ENCODE results near the gene TNFRSF11A.
A peak's percentile ranks its signal among the peaks of the same experiment; 100 is the strongest.

Gene TNFRSF11A

DNA sequence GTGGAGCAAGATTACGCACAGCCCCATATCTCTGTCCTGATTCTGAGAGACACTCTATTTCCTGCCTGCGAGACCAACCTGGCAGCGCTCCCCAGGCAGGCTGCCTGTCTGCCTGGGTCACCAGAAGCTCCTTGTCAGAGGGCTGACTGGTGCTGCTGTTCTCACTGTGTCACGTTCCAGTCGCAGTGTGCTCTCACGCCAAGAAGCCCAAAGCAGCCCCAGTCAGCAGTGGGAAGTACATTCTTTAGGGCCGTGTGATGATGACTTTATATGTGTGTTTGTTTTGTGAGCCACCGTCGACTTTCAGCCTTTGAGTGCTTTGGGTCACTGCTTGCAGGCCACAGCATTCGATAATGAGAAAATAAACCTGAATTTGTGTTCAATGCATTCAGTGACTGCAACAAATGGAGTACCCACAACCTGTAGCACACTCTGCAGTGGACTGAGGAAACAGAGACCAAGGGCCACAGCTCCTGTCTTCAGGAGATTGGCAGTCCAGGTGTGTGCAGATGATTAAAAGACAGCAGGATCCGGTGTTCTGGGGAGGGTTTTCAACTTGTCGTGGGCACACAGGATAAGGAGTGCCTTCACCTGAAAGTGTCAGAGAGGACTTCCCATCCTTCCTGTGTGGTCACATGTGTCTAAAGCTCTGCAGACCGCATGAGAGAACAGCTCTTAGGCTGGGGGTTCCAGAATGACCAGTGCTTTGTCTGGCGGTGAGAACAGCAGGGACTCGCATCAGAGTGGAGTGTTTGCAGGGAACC is 4.8 kb downstream of the TNFRSF11A start:
- DNase-seq, result peak in 1 of 2 donors; percentile 14
- no peak overlapping the region for H2BK12ac ChIP-seq (ENCODE audit: low read length)
- H4K91ac ChIP-seq (ENCODE audit: low read depth, low read length), result no peak overlapping the region
- H2BK120ac ChIP-seq (ENCODE audit: insufficient read depth, low read length, poor library complexity), result no peak overlapping the region
- H3K4me1 ChIP-seq (ENCODE audit: control insufficient read depth in 1 of 2, insufficient read depth in 2 of 2, low read length in 2 of 2), result peaks cover 5 to 10% of the 10 kb centered on the region in 2 experiments
- no peak overlapping the region for H3K4me3 ChIP-seq (ENCODE audit: low read depth, low read length)
- no peak overlapping the region for H3K27ac ChIP-seq (ENCODE audit: low read depth, low read length)
- H2BK5ac ChIP-seq (ENCODE audit: low read depth, low read length, poor library complexity), result no peak overlapping the region
- no peaks in the 10 kb centered on the region for H3K36me3 ChIP-seq (ENCODE audit: control insufficient read depth in 1 of 2, insufficient read depth in 2 of 2, low read length in 2 of 2)
- H2AFZ ChIP-seq (ENCODE audit: insufficient read depth, low read length, poor library complexity), result no peak overlapping the region
- peaks cover 9% of the 10 kb centered on the region for H3K9me3 ChIP-seq (ENCODE audit: insufficient read depth, low read depth, low read length)
- H4K12ac ChIP-seq (ENCODE audit: low read depth, low read length), result no peak overlapping the region
- no CpG with 5 or more reads among the region's 15 CpGs for WGBS (ENCODE audit: extremely low coverage, insufficient coverage, insufficient read length)
- H3K18ac ChIP-seq (ENCODE audit: low read length), result no peak overlapping the region
- H3K14ac ChIP-seq (ENCODE audit: low read length), result no peak overlapping the region
- H3K79me2 ChIP-seq (ENCODE audit: control insufficient read depth, insufficient read depth, low read length, poor library complexity), result no peaks in the 10 kb centered on the region
- no peak overlapping the region for H3K4ac ChIP-seq (ENCODE audit: low read depth, low read length)
- peaks cover 21% of the 10 kb centered on the region for H3K27me3 ChIP-seq (ENCODE audit: insufficient read depth, low read length)
- H2AK5ac ChIP-seq (ENCODE audit: low read length), result no peak overlapping the region
- H4K8ac ChIP-seq (ENCODE audit: low read depth, low read length), result no peak overlapping the region
- H3K9ac ChIP-seq (ENCODE audit: low read length), result no peak overlapping the region
- H3K23ac ChIP-seq (ENCODE audit: low read length), result no peak overlapping the region
- H3K4me2 ChIP-seq (ENCODE audit: low read length), result no peak overlapping the region
- H3K79me1 ChIP-seq (ENCODE audit: low read length), result no peaks in the 10 kb centered on the region

DNA sequence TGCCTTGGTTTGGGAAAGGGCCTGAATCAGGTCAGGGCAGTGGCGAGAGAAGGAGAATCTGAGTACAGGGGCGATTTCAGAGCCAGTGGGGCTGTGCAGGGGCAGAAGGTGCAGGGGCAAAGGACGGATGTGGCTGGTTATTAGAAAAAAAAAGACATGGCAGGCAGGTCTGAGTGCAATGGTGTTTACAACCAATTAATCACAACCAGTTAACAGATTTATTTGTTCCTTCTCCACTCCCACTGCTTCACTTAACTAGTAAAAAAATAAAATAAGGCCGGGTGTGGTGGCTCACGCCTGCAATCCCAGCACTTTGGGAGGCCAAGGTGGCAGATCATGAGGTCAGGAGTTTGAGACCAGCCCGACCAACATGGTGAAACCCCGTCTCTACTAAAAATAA is 5.5 kb downstream of the TNFRSF11A start:
- no peak overlapping the region for H4K12ac ChIP-seq (ENCODE audit: low read depth, low read length)
- H3K79me1 ChIP-seq (ENCODE audit: low read length), result no peaks in the 10 kb centered on the region
- WGBS (ENCODE audit: extremely low coverage, insufficient coverage, insufficient read length), result no CpG with 5 or more reads among the region's 7 CpGs
- no peak overlapping the region for H3K27ac ChIP-seq (ENCODE audit: low read depth, low read length)
- no peaks in the 10 kb centered on the region for H3K36me3 ChIP-seq (ENCODE audit: control insufficient read depth in 1 of 2, insufficient read depth in 2 of 2, low read length in 2 of 2)
- no peak overlapping the region for H4K91ac ChIP-seq (ENCODE audit: low read depth, low read length)
- H3K9me3 ChIP-seq (ENCODE audit: insufficient read depth, low read depth, low read length), result peaks cover 9% of the 10 kb centered on the region
- no peak overlapping the region for H2AFZ ChIP-seq (ENCODE audit: insufficient read depth, low read length, poor library complexity)
- H3K18ac ChIP-seq (ENCODE audit: low read length), result no peak overlapping the region
- H3K4me1 ChIP-seq (ENCODE audit: control insufficient read depth in 1 of 2, insufficient read depth in 2 of 2, low read length in 2 of 2), result peaks cover 2 to 8% of the 10 kb centered on the region in 2 experiments
- DNase-seq, result no peak
- no peak overlapping the region for H3K9ac ChIP-seq (ENCODE audit: low read length)
- no peak overlapping the region for H2BK120ac ChIP-seq (ENCODE audit: insufficient read depth, low read length, poor library complexity)
- H4K8ac ChIP-seq (ENCODE audit: low read depth, low read length), result no peak overlapping the region
- H2BK5ac ChIP-seq (ENCODE audit: low read depth, low read length, poor library complexity), result no peak overlapping the region
- no peak overlapping the region for H3K4me3 ChIP-seq (ENCODE audit: low read depth, low read length)
- H3K4ac ChIP-seq (ENCODE audit: low read depth, low read length), result no peak overlapping the region
- no peak overlapping the region for H3K23ac ChIP-seq (ENCODE audit: low read length)
- H3K14ac ChIP-seq (ENCODE audit: low read length), result no peak overlapping the region
- no peak overlapping the region for H2AK5ac ChIP-seq (ENCODE audit: low read length)
- no peak overlapping the region for H2BK12ac ChIP-seq (ENCODE audit: low read length)
- peaks cover 16% of the 10 kb centered on the region for H3K27me3 ChIP-seq (ENCODE audit: insufficient read depth, low read length)
- no peak overlapping the region for H3K4me2 ChIP-seq (ENCODE audit: low read length)
- no peaks in the 10 kb centered on the region for H3K79me2 ChIP-seq (ENCODE audit: control insufficient read depth, insufficient read depth, low read length, poor library complexity)

DNA sequence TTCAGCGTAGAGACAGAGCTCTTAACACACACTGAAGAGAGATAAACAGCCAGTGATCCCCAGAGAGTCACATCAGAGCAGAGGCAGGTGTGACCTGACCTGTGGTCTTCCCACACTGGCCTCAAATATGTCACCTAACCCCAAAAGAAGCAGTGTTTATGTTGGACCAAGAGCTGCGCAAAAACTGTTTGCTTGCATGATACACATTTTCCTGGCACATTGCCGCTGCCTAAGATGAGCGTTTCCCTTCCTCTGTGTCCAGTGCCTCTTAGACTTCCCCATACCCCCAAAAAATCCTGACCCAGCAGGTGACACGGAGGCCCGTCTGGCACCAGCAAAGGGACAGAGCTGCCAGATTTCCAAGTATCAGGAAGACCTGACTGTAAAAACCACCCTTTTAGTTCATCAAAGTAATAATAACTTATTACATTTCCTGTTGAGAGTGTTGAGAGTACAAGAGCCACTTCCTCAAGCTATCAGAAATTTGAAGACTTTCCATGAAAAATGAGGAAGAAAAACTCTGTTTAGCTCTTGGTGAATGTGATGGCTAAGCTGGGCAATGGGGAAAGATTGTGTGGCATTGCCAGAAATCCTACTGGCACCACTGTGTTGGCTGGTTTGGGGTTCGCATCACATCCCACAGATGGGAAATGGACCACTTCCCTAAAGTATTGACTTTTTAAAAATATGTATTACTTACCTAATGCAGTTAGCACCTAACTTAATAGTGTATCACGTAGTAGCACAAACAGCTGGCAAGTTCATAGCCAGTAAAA is 6.7 kb downstream of the TNFRSF11A start:
- Histone ChIP-seq H3K4me3 (ENCODE audit: low read depth, low read length) (no peak overlapping the region), H3K4me1 (ENCODE audit: control insufficient read depth in 1 of 2, insufficient read depth in 2 of 2, low read length in 2 of 2) (peaks cover 0 to 3% of the 10 kb centered on the region in 2 experiments), H2BK12ac (ENCODE audit: low read length) (no peak overlapping the region), H4K8ac (ENCODE audit: low read depth, low read length) (no peak overlapping the region), H4K12ac (ENCODE audit: low read depth, low read length) (no peak overlapping the region), H3K36me3 (ENCODE audit: control insufficient read depth in 1 of 2, insufficient read depth in 2 of 2, low read length in 2 of 2) (no peaks in the 10 kb centered on the region), H2AFZ (ENCODE audit: insufficient read depth, low read length, poor library complexity) (no peak overlapping the region), H3K27me3 (ENCODE audit: insufficient read depth, low read length) (peaks cover 5% of the 10 kb centered on the region), H3K9me3 (ENCODE audit: insufficient read depth, low read depth, low read length) (peaks cover 4% of the 10 kb centered on the region), H3K79me2 (ENCODE audit: control insufficient read depth, insufficient read depth, low read length, poor library complexity) (no peaks in the 10 kb centered on the region), H3K18ac (ENCODE audit: low read length) (no peak overlapping the region), H2AK5ac (ENCODE audit: low read length) (no peak overlapping the region), H2BK5ac (ENCODE audit: low read depth, low read length, poor library complexity) (no peak overlapping the region), H3K27ac (ENCODE audit: low read depth, low read length) (no peak overlapping the region), H3K4me2 (ENCODE audit: low read length) (no peak overlapping the region), H3K14ac (ENCODE audit: low read length) (no peak overlapping the region), H2BK120ac (ENCODE audit: insufficient read depth, low read length, poor library complexity) (no peak overlapping the region), H3K79me1 (ENCODE audit: low read length) (no peaks in the 10 kb centered on the region), H3K4ac (ENCODE audit: low read depth, low read length) (no peak overlapping the region), H3K9ac (ENCODE audit: low read length) (no peak overlapping the region), H3K23ac (ENCODE audit: low read length) (peak overlapping the region; percentile 17), H4K91ac (ENCODE audit: low read depth, low read length) (no peak overlapping the region)
- peak in 1 of 2 donors; percentile 15 for DNase-seq
- WGBS (ENCODE audit: extremely low coverage, insufficient coverage, insufficient read length), result no CpG with 5 or more reads among the region's 8 CpGs

DNA sequence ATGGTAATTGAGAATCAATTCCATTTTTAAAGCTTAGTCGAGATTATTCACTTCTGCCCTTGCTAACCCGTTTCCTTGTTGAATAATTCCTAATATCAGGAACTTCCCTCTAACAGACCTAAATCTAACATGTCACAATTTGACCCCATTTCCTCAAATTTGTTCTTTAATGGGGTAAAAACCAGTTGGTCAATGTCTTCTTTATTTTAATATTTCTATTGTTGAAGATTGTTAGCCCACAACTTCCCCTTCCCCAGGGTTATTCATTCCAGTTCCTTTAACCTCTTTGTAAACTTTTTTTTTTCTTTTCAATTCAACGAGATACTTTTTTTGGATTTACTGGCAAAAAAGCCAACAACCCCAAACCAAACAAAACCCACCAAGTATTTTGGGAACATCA is 7.3 kb downstream of the TNFRSF11A start:
- H3K36me3 ChIP-seq (ENCODE audit: control insufficient read depth in 1 of 2, insufficient read depth in 2 of 2, low read length in 2 of 2), result no peaks in the 10 kb centered on the region
- no peak overlapping the region for H3K27ac ChIP-seq (ENCODE audit: low read depth, low read length)
- no peak overlapping the region for H3K4me2 ChIP-seq (ENCODE audit: low read length)
- H3K9ac ChIP-seq (ENCODE audit: low read length), result no peak overlapping the region
- no peak overlapping the region for H2AK5ac ChIP-seq (ENCODE audit: low read length)
- no peak overlapping the region for H2AFZ ChIP-seq (ENCODE audit: insufficient read depth, low read length, poor library complexity)
- H2BK5ac ChIP-seq (ENCODE audit: low read depth, low read length, poor library complexity), result no peak overlapping the region
- no peak overlapping the region for H3K4ac ChIP-seq (ENCODE audit: low read depth, low read length)
- no peak overlapping the region for H3K23ac ChIP-seq (ENCODE audit: low read length)
- H3K18ac ChIP-seq (ENCODE audit: low read length), result no peak overlapping the region
- H2BK12ac ChIP-seq (ENCODE audit: low read length), result no peak overlapping the region
- no peak overlapping the region for H2BK120ac ChIP-seq (ENCODE audit: insufficient read depth, low read length, poor library complexity)
- no peak overlapping the region for H4K91ac ChIP-seq (ENCODE audit: low read depth, low read length)
- peaks cover 0 to 3% of the 10 kb centered on the region in 2 experiments for H3K4me1 ChIP-seq (ENCODE audit: control insufficient read depth in 1 of 2, insufficient read depth in 2 of 2, low read length in 2 of 2)
- H3K4me3 ChIP-seq (ENCODE audit: low read depth, low read length), result no peak overlapping the region
- WGBS (ENCODE audit: extremely low coverage, insufficient coverage, insufficient read length), result no CpG with 5 or more reads among the region's 3 CpGs
- no peak overlapping the region for H3K14ac ChIP-seq (ENCODE audit: low read length)
- H3K9me3 ChIP-seq (ENCODE audit: insufficient read depth, low read depth, low read length), result peaks cover 4% of the 10 kb centered on the region
- no peaks in the 10 kb centered on the region for H3K79me1 ChIP-seq (ENCODE audit: low read length)
- no peak overlapping the region for H4K12ac ChIP-seq (ENCODE audit: low read depth, low read length)
- no peak overlapping the region for H4K8ac ChIP-seq (ENCODE audit: low read depth, low read length)
- H3K79me2 ChIP-seq (ENCODE audit: control insufficient read depth, insufficient read depth, low read length, poor library complexity), result no peaks in the 10 kb centered on the region
- DNase-seq, result no peak
- H3K27me3 ChIP-seq (ENCODE audit: insufficient read depth, low read length), result no peaks in the 10 kb centered on the region

All from trophoblast cell (in vitro differentiated cells and primary cell).